Fibroblast of villous mesenchyme (primary cell): ENCODE results near the gene FLOT2. TPM values are rescaled to one million over a fixed set of nuclear protein-coding genes. Genes with fewer than 3 reads are reported as not detected.

Experiments used
- DNase-seq: peaks from one replicate; pipeline ENCODE4 v3.0.0-alpha.2; 2010; ENCODE audit warnings: low read depth
- H3K4me3 ChIP-seq: 2 replicates; pipeline ENCODE4 v1.5.1; 2011; ENCODE audit warnings: low read depth, mild to moderate bottlenecking, low read length
- total RNA-seq: library from RNA; depleted of rRNA; stranded (reverse); fragments of >200 nt; gene quantifications from 2 replicates; pipeline ENCODE4 v1.2.3, GENCODE V29; 2012
- TF ChIP-seq, protein P1 (sequence below): IDR thresholded peaks from 2 replicates; pipeline ENCODE4 v1.5.1; 2012; ENCODE audit warnings: low read depth, mild to moderate bottlenecking, low read length; ENCODE audit not compliant: insufficient read depth

FLOT2 gene
- total RNA-seq, 1 donor: 43.6 TPM

DNA sequence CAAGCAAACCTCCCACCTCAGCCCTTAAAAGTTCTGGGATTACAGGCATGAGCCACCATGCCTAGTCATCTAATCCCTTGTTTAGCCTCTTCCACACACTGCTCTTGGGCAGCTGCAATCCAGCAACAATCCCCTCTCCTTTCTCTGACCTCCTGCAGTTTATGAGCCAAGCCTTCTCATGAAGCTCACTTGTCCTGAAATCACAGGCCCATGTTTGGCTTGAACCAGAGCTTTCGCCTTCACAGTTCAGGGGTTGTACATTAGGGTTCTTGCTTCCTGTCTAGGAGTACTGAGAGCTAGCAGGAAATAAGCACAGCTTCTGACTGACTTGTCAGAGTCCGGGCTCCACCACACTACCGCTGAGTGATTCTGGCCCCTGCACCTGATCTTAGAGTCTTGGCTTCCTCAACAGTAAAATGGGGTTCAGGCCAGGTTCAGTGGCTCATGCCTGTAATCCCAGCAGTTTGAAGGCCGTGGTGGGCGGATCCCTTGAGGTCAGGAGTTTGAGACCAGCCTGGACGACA is 26.4 kb downstream of the FLOT2 start:
- no peak overlapping the region for H3K4me3 ChIP-seq
- DNase-seq: peak; percentile 52
- TF ChIP-seq, protein P1, sequence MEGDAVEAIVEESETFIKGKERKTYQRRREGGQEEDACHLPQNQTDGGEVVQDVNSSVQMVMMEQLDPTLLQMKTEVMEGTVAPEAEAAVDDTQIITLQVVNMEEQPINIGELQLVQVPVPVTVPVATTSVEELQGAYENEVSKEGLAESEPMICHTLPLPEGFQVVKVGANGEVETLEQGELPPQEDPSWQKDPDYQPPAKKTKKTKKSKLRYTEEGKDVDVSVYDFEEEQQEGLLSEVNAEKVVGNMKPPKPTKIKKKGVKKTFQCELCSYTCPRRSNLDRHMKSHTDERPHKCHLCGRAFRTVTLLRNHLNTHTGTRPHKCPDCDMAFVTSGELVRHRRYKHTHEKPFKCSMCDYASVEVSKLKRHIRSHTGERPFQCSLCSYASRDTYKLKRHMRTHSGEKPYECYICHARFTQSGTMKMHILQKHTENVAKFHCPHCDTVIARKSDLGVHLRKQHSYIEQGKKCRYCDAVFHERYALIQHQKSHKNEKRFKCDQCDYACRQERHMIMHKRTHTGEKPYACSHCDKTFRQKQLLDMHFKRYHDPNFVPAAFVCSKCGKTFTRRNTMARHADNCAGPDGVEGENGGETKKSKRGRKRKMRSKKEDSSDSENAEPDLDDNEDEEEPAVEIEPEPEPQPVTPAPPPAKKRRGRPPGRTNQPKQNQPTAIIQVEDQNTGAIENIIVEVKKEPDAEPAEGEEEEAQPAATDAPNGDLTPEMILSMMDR: no peak

DNA sequence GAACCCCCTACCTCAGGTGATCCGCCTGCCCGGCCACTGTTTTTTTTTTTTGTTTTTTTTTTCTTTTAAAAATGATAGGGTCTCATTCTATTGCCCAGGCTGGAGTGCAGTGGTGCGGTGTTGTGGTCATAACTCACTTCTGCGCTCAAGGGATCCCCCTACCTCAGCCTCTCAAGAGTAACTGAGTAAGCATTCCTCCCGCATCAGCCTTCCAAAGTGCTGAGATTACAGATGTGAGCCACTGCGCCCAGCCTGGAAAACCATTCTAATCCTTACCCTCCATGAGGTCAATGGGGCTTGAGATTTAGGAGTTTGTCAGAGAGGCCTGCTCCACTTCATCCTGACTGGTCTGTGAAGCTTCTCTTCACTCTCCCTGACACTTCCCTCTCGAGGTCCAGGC is 30.3 kb downstream of the FLOT2 start:
- no peak for DNase-seq
- TF ChIP-seq, protein P1: no peak

DNA sequence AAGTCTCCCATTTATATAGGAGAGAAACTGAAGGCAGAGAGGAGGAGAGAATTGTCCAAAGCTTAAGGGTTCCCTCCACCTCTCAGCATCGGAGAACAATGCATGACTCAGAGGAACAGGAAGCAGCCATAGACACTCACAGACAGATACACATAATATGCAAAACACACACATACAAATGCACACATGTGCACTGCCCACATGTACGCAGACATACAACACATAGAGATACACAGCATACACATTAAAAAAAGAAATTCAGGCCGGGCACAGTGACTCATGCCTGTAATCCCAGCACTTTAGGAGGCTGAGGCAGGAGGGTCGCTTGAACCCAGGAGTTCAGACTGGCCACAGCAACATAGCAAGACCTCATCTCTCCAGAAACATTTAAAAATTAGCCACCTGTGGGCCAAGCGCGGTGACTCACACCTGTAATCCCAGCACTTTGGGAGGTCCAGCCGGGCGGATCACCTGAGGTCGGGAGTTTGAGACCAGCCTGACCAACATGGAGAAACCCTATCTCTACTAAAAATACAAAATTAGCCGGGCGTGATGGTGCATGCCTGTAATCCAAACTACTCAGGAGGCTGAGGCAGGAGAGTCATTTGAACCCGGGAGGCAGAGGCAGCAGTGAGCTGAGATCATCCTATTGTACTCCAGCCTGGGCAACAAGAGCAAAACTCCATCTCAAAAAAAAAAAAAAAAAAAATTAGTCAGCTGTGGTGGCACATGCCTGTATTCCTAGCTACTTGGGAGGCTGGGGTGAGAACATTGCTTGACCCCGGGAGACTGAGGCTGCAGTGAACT is 31.4 kb downstream of the FLOT2 start:
- no peak overlapping the region for H3K4me3 ChIP-seq
- TF ChIP-seq, protein P1: no peak
- no peak for DNase-seq

More for the DNA sequence above, 30.3 kb downstream of the FLOT2 start:
- H3K4me3 ChIP-seq: no peak overlapping the region

DNA sequence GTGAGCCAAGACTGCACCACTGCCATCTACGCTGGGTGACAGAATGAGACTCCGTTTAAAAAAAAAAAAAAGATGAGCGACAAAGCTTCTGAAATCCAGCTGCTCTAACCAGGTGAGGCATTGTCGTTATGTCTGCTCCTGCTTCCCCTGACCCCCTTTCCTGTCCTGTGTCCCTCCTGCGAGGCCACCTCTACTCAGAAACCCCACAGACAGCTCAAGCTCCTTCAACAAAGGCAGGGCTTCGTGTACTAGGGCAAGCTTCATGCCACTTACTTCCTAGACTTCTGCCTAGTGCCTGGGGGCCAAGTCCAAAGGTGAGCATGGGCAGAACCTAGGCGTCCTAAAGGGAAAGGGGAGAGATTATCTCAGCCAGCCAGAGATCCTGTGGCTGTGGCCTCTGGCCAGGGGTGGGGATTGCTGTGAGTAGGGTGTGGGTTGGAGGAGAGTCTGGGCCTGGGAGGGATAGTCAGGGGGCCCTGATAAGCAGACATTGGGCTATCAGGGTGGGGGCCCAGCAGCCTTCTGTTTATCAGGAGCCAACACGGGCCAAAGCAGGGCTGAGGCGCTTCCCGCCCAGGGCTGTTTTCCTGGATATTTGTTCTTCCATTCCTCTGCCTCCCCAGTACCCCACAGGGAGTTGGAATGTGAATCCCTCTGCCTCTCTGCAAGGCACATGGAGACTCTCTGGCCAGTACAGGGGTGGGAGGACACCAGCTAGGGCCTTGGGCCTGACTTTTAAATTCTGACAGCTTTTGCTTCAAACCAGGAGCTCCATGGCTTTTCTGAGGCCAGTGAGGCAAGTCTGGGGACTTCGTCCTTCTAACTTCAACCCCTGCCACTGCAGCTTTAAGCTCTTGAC is 32.3 kb downstream of the FLOT2 start:
- TF ChIP-seq, protein P1: no peak
- DNase-seq: no peak
- H3K4me3 ChIP-seq: no peak overlapping the region

GRCh38 chr17:28863953-28864352 is 33.6 kb downstream of the FLOT2 start:
- no peak for DNase-seq
- TF ChIP-seq, protein P1: no peak
- no peak overlapping the region for H3K4me3 ChIP-seq

DNA sequence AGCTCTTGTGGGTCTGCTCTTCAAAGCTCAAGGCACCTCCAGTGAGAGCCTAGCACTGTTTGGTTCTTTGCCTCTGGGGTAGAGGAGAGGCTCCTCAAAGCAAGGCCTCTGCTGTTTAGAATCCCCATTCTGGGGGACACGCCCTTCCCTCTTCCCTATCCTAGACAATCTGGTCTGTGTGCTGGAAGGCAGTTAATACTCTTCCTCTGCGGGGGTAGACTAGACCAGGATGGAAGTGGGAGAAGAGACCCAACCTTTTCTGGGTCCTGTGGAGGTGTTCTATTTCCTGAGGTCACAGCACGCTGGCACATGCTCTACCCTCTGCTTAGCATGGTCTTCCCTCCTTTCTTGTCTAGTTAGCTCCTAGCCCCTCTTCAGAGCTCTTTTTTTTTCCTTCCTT is 35.0 kb downstream of the FLOT2 start:
- no peak for DNase-seq
- no peak overlapping the region for H3K4me3 ChIP-seq
- TF ChIP-seq, protein P1: no peak
